ENCODE results near the gene LIN37.
"Not testable (repeated sequence)": the region's sequence is repeated elsewhere in the genome, so short reads cannot be mapped to it uniquely, and the experiment has no call there.

LIN37 gene

GRCh38 chr19:35719402-35720162 lies 28.8 kb upstream of the LIN37 start:
- no peak for DNase-seq

- no peak for DNase-seq
These were observed 28.2 kb upstream of the LIN37 start for GRCh38 chr19:35720163-35720524.

GRCh38 chr19:35720648-35721047 lies 27.7 kb upstream of the LIN37 start:
- DNase-seq: no peak

- DNase-seq: no peak
These were observed 27.0 kb upstream of the LIN37 start for GRCh38 chr19:35721374-35721773.

GRCh38 chr19:35722461-35722860 lies 25.9 kb upstream of the LIN37 start:
- DNase-seq: no peak

GRCh38 chr19:35722897-35723296 lies 25.5 kb upstream of the LIN37 start:
- DNase-seq: no peak

- no peak for DNase-seq
These were observed 24.7 kb upstream of the LIN37 start for GRCh38 chr19:35723671-35724070.

GRCh38 chr19:35724132-35724531 lies 24.2 kb upstream of the LIN37 start:
- DNase-seq: not testable (repeated sequence)

- DNase-seq: no peak
These were observed 23.8 kb upstream of the LIN37 start for GRCh38 chr19:35724560-35724959.

GRCh38 chr19:35725216-35725861 lies 23.0 kb upstream of the LIN37 start:
- no peak for DNase-seq

GRCh38 chr19:35727053-35727955 lies 21.1 kb upstream of the LIN37 start:
- no peak for DNase-seq

- no peak for DNase-seq
These were observed 20.2 kb upstream of the LIN37 start for GRCh38 chr19:35727956-35728706.

- no peak for DNase-seq
These were observed 19.4 kb upstream of the LIN37 start for GRCh38 chr19:35729021-35729420.

- no peak for DNase-seq
These were observed 18.6 kb upstream of the LIN37 start for GRCh38 chr19:35729763-35730162.

- no peak for DNase-seq
These were observed 18.1 kb upstream of the LIN37 start for GRCh38 chr19:35730326-35730725.

- no peak for DNase-seq
These were observed 17.0 kb upstream of the LIN37 start for GRCh38 chr19:35731353-35731752.

GRCh38 chr19:35731779-35732405 lies 16.5 kb upstream of the LIN37 start:
- no peak for DNase-seq

GRCh38 chr19:35732540-35733179 lies 15.7 kb upstream of the LIN37 start:
- DNase-seq: no peak

GRCh38 chr19:35733180-35734125 lies 14.9 kb upstream of the LIN37 start:
- no peak for DNase-seq
